ENCODE data around the gene BRD7. TPM values are rescaled to one million over a fixed set of nuclear protein-coding genes. Genes with fewer than 3 reads are reported as not detected.

The BRD7 gene
- total and polyA plus RNA-seq, 2 donors (not counting 1 experiment from before 2014, with no cell fraction given): 29.8 to 64.5 TPM

- DNase-seq: no peak
- peaks cover 13% of the 10 kb centered on the region for H3K4me1 Mint-ChIP-seq
- TF ChIP-seq, protein P1, sequence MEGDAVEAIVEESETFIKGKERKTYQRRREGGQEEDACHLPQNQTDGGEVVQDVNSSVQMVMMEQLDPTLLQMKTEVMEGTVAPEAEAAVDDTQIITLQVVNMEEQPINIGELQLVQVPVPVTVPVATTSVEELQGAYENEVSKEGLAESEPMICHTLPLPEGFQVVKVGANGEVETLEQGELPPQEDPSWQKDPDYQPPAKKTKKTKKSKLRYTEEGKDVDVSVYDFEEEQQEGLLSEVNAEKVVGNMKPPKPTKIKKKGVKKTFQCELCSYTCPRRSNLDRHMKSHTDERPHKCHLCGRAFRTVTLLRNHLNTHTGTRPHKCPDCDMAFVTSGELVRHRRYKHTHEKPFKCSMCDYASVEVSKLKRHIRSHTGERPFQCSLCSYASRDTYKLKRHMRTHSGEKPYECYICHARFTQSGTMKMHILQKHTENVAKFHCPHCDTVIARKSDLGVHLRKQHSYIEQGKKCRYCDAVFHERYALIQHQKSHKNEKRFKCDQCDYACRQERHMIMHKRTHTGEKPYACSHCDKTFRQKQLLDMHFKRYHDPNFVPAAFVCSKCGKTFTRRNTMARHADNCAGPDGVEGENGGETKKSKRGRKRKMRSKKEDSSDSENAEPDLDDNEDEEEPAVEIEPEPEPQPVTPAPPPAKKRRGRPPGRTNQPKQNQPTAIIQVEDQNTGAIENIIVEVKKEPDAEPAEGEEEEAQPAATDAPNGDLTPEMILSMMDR (IDR thresholded peaks at IDR 0.05): no peak
- TF ChIP-seq EZH2 (IDR thresholded peaks at IDR 0.05; ENCODE audit: borderline replicate concordance, insufficient read depth, low read depth, low read length, poor library complexity, severe bottlenecking): no peak
- CTCF ChIA-PET: no interaction called here
- H3K4me1 ChIP-seq (ENCODE audit: control insufficient read depth in 2 of 2, insufficient read depth in 2 of 2, low read length in 2 of 2): peaks cover 5 to 9% of the 10 kb centered on the region in 2 donors
- no peak overlapping the region for H3K27ac ChIP-seq (ENCODE audit: low read length in 2 of 2)
- ATAC-seq (ENCODE audit: low read depth): no peak
- intact Hi-C loops (cut with micrococcal nuclease): no loop called here
- WGBS (ENCODE audit: insufficient coverage): 30% methylated on average over 3 of the region's 5 CpGs
- no peak overlapping the region for H3K9ac ChIP-seq (ENCODE audit: low read length)
- H3K27ac Mint-ChIP-seq: no peak overlapping the region
- no peaks in the 10 kb centered on the region for H3K27me3 Mint-ChIP-seq
- no peaks in the 10 kb centered on the region for H4K20me1 ChIP-seq (ENCODE audit: control insufficient read depth, insufficient read depth, low read length, poor library complexity, severe bottlenecking)
- no peak overlapping the region for H3K4me2 ChIP-seq (replicated peaks; ENCODE audit: low read depth, low read length, poor library complexity, severe bottlenecking)
- POLR2A ChIA-PET: no interaction called here
- H3K4me3 ChIP-seq (ENCODE audit: control extremely low read depth in 1 of 5, extremely low read depth in 1 of 5, insufficient read depth in 1 of 5, low read depth in 2 of 5, low read length in 4 of 5): no peak overlapping the region
- H3K4me3 Mint-ChIP-seq: no peak overlapping the region
- H3K27me3 ChIP-seq (replicated peaks in 1 of 4; ENCODE audit: control extremely low read depth in 1 of 4, control insufficient read depth in 3 of 4, insufficient read depth in 4 of 4, low read length in 3 of 4): peaks cover 0 to 3% (median 0%) of the 10 kb centered on the region in 4 experiments
- H2AFZ ChIP-seq (ENCODE audit: insufficient read depth, low read depth, low read length, poor library complexity, severe bottlenecking): no peak overlapping the region
- no peaks in the 10 kb centered on the region for H3K9me3 Mint-ChIP-seq (ENCODE audit: insufficient read depth)
- H3K79me2 ChIP-seq (ENCODE audit: control insufficient read depth, insufficient read depth, low read length): no peaks in the 10 kb centered on the region
- H3K9me3 ChIP-seq (ENCODE audit: control extremely low read depth in 1 of 3, control insufficient read depth in 2 of 3, insufficient read depth in 1 of 3, low read length in 2 of 3): no peaks in the 10 kb centered on the region
- no peaks in the 10 kb centered on the region for H3K36me3 ChIP-seq (replicated peaks in 1 of 2; ENCODE audit: control extremely low read depth in 1 of 2, control insufficient read depth in 1 of 2, extremely low read depth in 1 of 2, insufficient read depth in 2 of 2, low read length in 1 of 2)
Measured at GRCh38 chr16:50398336-50398735, 29.5 kb upstream of the BRD7 start.

DNA sequence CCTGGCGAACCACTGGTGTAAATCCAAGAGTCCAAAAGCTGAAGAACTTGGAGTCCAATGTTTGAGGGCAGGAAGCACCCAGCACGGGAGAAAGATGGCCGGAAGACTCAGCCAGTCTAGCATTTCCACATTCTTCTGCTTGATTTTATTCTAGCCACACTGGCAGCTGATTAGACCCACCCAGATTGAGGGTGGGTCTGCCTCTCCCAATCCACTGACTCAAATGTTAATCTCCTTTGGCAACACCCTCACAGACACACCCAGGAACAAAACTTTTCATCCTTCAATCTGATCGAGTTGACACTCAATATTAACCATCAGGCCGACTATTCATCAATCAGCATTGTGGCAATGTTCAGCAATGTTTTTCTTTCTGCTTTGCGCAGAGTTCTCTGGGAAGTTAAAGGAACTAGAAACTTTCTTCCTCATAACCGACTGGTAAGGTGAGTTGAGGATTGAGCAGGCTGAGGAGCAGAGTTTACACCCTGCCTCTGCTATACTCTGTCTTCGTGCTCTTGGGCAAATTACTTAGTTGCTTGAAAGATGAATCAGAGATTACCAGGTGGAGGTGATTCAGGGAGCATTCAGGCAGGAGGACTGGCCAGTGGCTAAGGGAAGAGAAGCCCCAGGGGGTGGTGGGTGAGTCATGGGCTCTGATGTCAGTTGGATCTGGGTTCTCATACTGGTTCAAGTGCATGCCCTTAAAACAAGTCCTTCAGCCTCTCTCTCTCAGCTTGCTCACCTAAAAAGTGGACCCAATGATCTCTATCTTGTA lies 28.2 kb upstream of the BRD7 start:
- no peaks in the 10 kb centered on the region for H3K36me3 ChIP-seq (replicated peaks in 1 of 2; ENCODE audit: control extremely low read depth in 1 of 2, control insufficient read depth in 1 of 2, extremely low read depth in 1 of 2, insufficient read depth in 2 of 2, low read length in 1 of 2)
- Mint-ChIP-seq H3K27me3 (no peaks in the 10 kb centered on the region), H3K4me1 (peaks cover 13% of the 10 kb centered on the region), H3K27ac (no peak overlapping the region), H3K4me3 (no peak overlapping the region), H3K9me3 (ENCODE audit: insufficient read depth) (no peaks in the 10 kb centered on the region)
- peaks cover 0 to 3% (median 0%) of the 10 kb centered on the region in 4 experiments for H3K27me3 ChIP-seq (replicated peaks in 1 of 4; ENCODE audit: control extremely low read depth in 1 of 4, control insufficient read depth in 3 of 4, insufficient read depth in 4 of 4, low read length in 3 of 4)
- no peak overlapping the region for H3K27ac ChIP-seq (ENCODE audit: low read length in 2 of 2)
- no peak overlapping the region for H3K4me3 ChIP-seq (ENCODE audit: control extremely low read depth in 1 of 5, extremely low read depth in 1 of 5, insufficient read depth in 1 of 5, low read depth in 2 of 5, low read length in 4 of 5)
- intact Hi-C loops (cut with micrococcal nuclease): no loop called here
- DNase-seq (no peak), ATAC-seq (ENCODE audit: low read depth) (no peak)
- H4K20me1 ChIP-seq (ENCODE audit: control insufficient read depth, insufficient read depth, low read length, poor library complexity, severe bottlenecking): no peaks in the 10 kb centered on the region
- WGBS (ENCODE audit: insufficient coverage): 92% methylated on average over 4 of the region's 8 CpGs
- peaks cover 5 to 9% of the 10 kb centered on the region in 2 donors for H3K4me1 ChIP-seq (ENCODE audit: control insufficient read depth in 2 of 2, insufficient read depth in 2 of 2, low read length in 2 of 2)
- no peak overlapping the region for H3K4me2 ChIP-seq (replicated peaks; ENCODE audit: low read depth, low read length, poor library complexity, severe bottlenecking)
- ChIA-PET CTCF (no interaction called here), POLR2A (no interaction called here)
- no peaks in the 10 kb centered on the region for H3K79me2 ChIP-seq (ENCODE audit: control insufficient read depth, insufficient read depth, low read length)
- no peak overlapping the region for H3K9ac ChIP-seq (ENCODE audit: low read length)
- H3K9me3 ChIP-seq (ENCODE audit: control extremely low read depth in 1 of 3, control insufficient read depth in 2 of 3, insufficient read depth in 1 of 3, low read length in 2 of 3): no peaks in the 10 kb centered on the region
- H2AFZ ChIP-seq (ENCODE audit: insufficient read depth, low read depth, low read length, poor library complexity, severe bottlenecking): no peak overlapping the region
- TF ChIP-seq EZH2 (IDR thresholded peaks at IDR 0.05; ENCODE audit: borderline replicate concordance, insufficient read depth, low read depth, low read length, poor library complexity, severe bottlenecking): no peak
- TF ChIP-seq, protein P1 (IDR thresholded peaks at IDR 0.05): no peak
